H1 (cell line): ENCODE measurements around the gene CEP290. TPM values are rescaled to one million over a fixed set of nuclear protein-coding genes. Genes with fewer than 3 reads are reported as not detected.

Experiments
- CTCF ChIA-PET: fragments of 300-600 bp; sonication (Branson Sonifier 250); formaldehyde crosslinking; loops from one replicate; lab custom pipeline; 2021; ENCODE audit not compliant: partially characterized antibody; lab: Charles Lee
- POLR2A ChIA-PET: fragments of 300-600 bp; sonication (Branson Sonifier 250); formaldehyde crosslinking; loops from one replicate; lab custom pipeline; 2021; ENCODE audit warnings: inconsistent platforms; ENCODE audit not compliant: partially characterized antibody; lab: Charles Lee
- DNase-seq, 2 experiments: peaks; one replicate each; pipeline versions ENCODE4 v3.0.0 to v3.0.0-alpha.2; 2010 to 2022; ENCODE audit warnings: low spot score in 2 of 2, low read depth in 1 of 2, mixed read lengths in 1 of 2
- FAIRE-seq: peaks from 2 replicates; lab custom pipeline; 2011; peaks lifted over from hg19 to GRCh38; lab: Jason Lieb, UNC
- H2AFZ ChIP-seq: 2 replicates; pipeline ENCODE4 v1.8.1; 2012; ENCODE audit warnings: low read length, inconsistent platforms
- H2AK5ac ChIP-seq: 2 replicates; pipeline ENCODE4 v1.6.1; 2013; ENCODE audit warnings: low read depth, low read length
- H2BK120ac ChIP-seq: replicated peaks from 2 replicates; pipeline ENCODE3; 2013; ENCODE audit warnings: low read depth, low read length, inconsistent platforms
- H2BK12ac ChIP-seq: 2 replicates; pipeline ENCODE4 v1.6.1; 2013; ENCODE audit warnings: low read depth, low read length
- H2BK15ac ChIP-seq: 2 replicates; pipeline ENCODE4 v1.6.1; 2013; ENCODE audit warnings: low read length
- H2BK20ac ChIP-seq: 2 replicates; pipeline ENCODE4 v1.6.1; 2013; ENCODE audit warnings: low read length
- H2BK5ac ChIP-seq: 2 replicates; pipeline ENCODE4 v1.6.1; 2013; ENCODE audit warnings: low read depth, low read length
- H3K14ac ChIP-seq: 2 replicates; pipeline ENCODE4 v1.6.1; 2013; ENCODE audit warnings: inconsistent platforms; ENCODE audit not compliant: insufficient read length
- H3K18ac ChIP-seq: 2 replicates; pipeline ENCODE4 v1.6.1; 2013; ENCODE audit warnings: low read length; ENCODE audit errors: extremely low read depth
- H3K23ac ChIP-seq: 2 replicates; pipeline ENCODE4 v1.6.1; 2013; ENCODE audit warnings: inconsistent platforms; ENCODE audit not compliant: insufficient read length
- H3K23me2 ChIP-seq: 2 replicates; pipeline ENCODE4 v1.6.1; 2013; ENCODE audit warnings: low read depth, low read length
- H3K27ac ChIP-seq: 2 replicates; pipeline ENCODE4 v1.6.1; 2011; ENCODE audit warnings: low read depth, low read length, inconsistent platforms
- H3K27me3 ChIP-seq, 4 experiments: replicated peaks in 1 of 4; 1 replicate in 1 of 4; 2 replicates in 3 of 4; pipeline versions ENCODE4 v1.6.1 to v1.8.1; 2011 to 2013; ENCODE audit warnings: low read length in 3 of 4, mild to moderate bottlenecking in 3 of 4, inconsistent platforms in 2 of 4, mixed read lengths in 2 of 4, moderate library complexity in 1 of 4; ENCODE audit not compliant: control insufficient read depth in 3 of 4, insufficient read depth in 3 of 4; ENCODE audit errors: extremely low read depth in 1 of 4
- H3K36me3 ChIP-seq, 4 experiments: 2 replicates each; pipeline versions ENCODE4 v1.6.1 to v1.8.1; 2011 to 2013; ENCODE audit warnings: mild to moderate bottlenecking in 4 of 4, low read length in 3 of 4, moderate library complexity in 2 of 4, control low read depth in 1 of 4, inconsistent platforms in 1 of 4; ENCODE audit not compliant: insufficient read depth in 4 of 4, control insufficient read depth in 2 of 4
- H3K4ac ChIP-seq: replicated peaks from 2 replicates; pipeline ENCODE3; 2013; ENCODE audit warnings: low read length, low read depth, mixed read lengths, inconsistent platforms; ENCODE audit not compliant: insufficient read length
- H3K4me1 ChIP-seq, 4 experiments: replicated peaks in 1 of 4; 1 replicate in 1 of 4; 2 replicates in 3 of 4; pipeline versions ENCODE4 v1.6.1 to v1.8.1; 2011 to 2013; ENCODE audit warnings: low read length in 3 of 4, inconsistent platforms in 2 of 4, mixed read lengths in 1 of 4; ENCODE audit not compliant: insufficient read depth in 4 of 4, control insufficient read depth in 3 of 4
- H3K4me2 ChIP-seq, 2 experiments: 2 replicates each; pipeline versions ENCODE4 v1.6.1 to v1.8.1; 2011 to 2013; ENCODE audit warnings: low read depth in 2 of 2, low read length in 2 of 2, control low read depth in 1 of 2, inconsistent platforms in 1 of 2, mild to moderate bottlenecking in 1 of 2; ENCODE audit not compliant: insufficient read depth in 1 of 2
- H3K4me3 ChIP-seq, 4 experiments: fragments of 200-600, 300-600 bp in 1 of 4; sonication (generic), shearing (Covaris generic), sonication (Bioruptor Twin) in 1 of 4; 2 replicates each; pipeline versions ENCODE4 v1.5.1 to v1.8.1; 2011 to 2016; ENCODE audit warnings: low read length in 4 of 4, low read depth in 3 of 4, control low read depth in 2 of 4, inconsistent platforms in 2 of 4, mild to moderate bottlenecking in 2 of 4, mixed read lengths in 1 of 4, moderate library complexity in 1 of 4; ENCODE audit not compliant: insufficient read depth in 2 of 4; ENCODE audit errors: extremely low read depth in 1 of 4
- H3K56ac ChIP-seq: replicated peaks from 2 replicates; pipeline ENCODE3; 2013; ENCODE audit warnings: low read depth, mild to moderate bottlenecking, mixed read lengths, low read length, inconsistent platforms; ENCODE audit not compliant: insufficient read length
- H3K79me1 ChIP-seq: 2 replicates; pipeline ENCODE4 v1.6.1; 2013; ENCODE audit warnings: low read depth, low read length, control low read depth
- H3K79me2 ChIP-seq, 2 experiments: 2 replicates each; pipeline versions ENCODE4 v1.6.1 to v1.8.1; 2012 to 2013; ENCODE audit warnings: low read length in 2 of 2, mild to moderate bottlenecking in 2 of 2, inconsistent platforms in 1 of 2; ENCODE audit not compliant: insufficient read depth in 2 of 2, control insufficient read depth in 1 of 2
- H3K9ac ChIP-seq, 4 experiments: replicated peaks in 1 of 4; 1 replicate in 1 of 4; 2 replicates in 3 of 4; pipeline versions ENCODE4 v1.6.1 to v1.8.1; 2011 to 2013; ENCODE audit warnings: low read depth in 3 of 4, low read length in 3 of 4, control low read depth in 2 of 4, mild to moderate bottlenecking in 2 of 4, moderate library complexity in 2 of 4, inconsistent platforms in 1 of 4; ENCODE audit errors: extremely low read depth in 1 of 4
- H3K9me3 ChIP-seq, 2 experiments: 2 replicates each; pipeline versions ENCODE4 v1.6.1 to v1.8.1; 2012 to 2013; ENCODE audit warnings: mild to moderate bottlenecking in 2 of 2, moderate library complexity in 2 of 2, control low read depth in 1 of 2, inconsistent platforms in 1 of 2, low read depth in 1 of 2, low read length in 1 of 2, mixed read lengths in 1 of 2; ENCODE audit not compliant: insufficient read depth in 2 of 2
- H4K20me1 ChIP-seq, 2 experiments: replicated peaks in 1 of 2; 2 replicates each; pipeline versions ENCODE3 to v1.8.1; 2011 to 2013; ENCODE audit warnings: inconsistent platforms in 2 of 2, low read length in 2 of 2, mild to moderate bottlenecking in 1 of 2; ENCODE audit not compliant: insufficient read depth in 2 of 2, control insufficient read depth in 1 of 2
- H4K5ac ChIP-seq: 2 replicates; pipeline ENCODE4 v1.6.1; 2013; ENCODE audit warnings: low read length, low read depth, mixed read lengths, inconsistent platforms; ENCODE audit not compliant: insufficient read length
- H4K8ac ChIP-seq: 2 replicates; pipeline ENCODE4 v1.8.0; 2013; ENCODE audit warnings: mild to moderate bottlenecking, moderate library complexity, low read length, inconsistent platforms; ENCODE audit not compliant: insufficient read depth; ENCODE audit errors: extremely low read depth
- H4K91ac ChIP-seq: replicated peaks from 2 replicates; pipeline ENCODE3; 2013; ENCODE audit warnings: low read length, mixed read lengths, inconsistent platforms; ENCODE audit not compliant: insufficient read length
- BACH1 ChIP-seq: IDR thresholded peaks from 2 replicates; pipeline ENCODE4 v1.6.1; 2012; ENCODE audit warnings: low read length, improper control_type of control experiment
- CBX5 ChIP-seq: fragments of 300-800, 300-1000 bp; sonication (generic); IDR thresholded peaks from 2 replicates; pipeline ENCODE4 v1.7.1; 2016; ENCODE audit warnings: antibody characterized with exemption, low read length, low read depth
- CBX8 ChIP-seq: fragments of 300-800, 300-1000 bp; sonication (generic); IDR thresholded peaks from 2 replicates; pipeline ENCODE4 v1.7.1; 2016; ENCODE audit warnings: low read depth, low read length, borderline replicate concordance
- CEBPB ChIP-seq: IDR thresholded peaks from 2 replicates; pipeline ENCODE4 v1.6.1; 2012; ENCODE audit warnings: low read depth, low read length
- KDM4A ChIP-seq: IDR thresholded peaks from one replicate; pipeline ENCODE4 v1.7.1; 2012; ENCODE audit warnings: low read depth, mild to moderate bottlenecking, moderate library complexity, low read length, inconsistent platforms; ENCODE audit not compliant: severe bottlenecking
- SIX5 ChIP-seq: IDR thresholded peaks from 2 replicates; pipeline ENCODE4 v1.6.1; 2011; ENCODE audit warnings: mild to moderate bottlenecking, low read depth, low read length
- SP4 ChIP-seq: IDR thresholded peaks from 2 replicates; pipeline ENCODE4 v1.6.1; 2012; ENCODE audit warnings: low read length, inconsistent platforms
- TCF12 ChIP-seq: IDR thresholded peaks from 2 replicates; pipeline ENCODE4 v1.6.1; 2011; ENCODE audit warnings: low read depth, mild to moderate bottlenecking, low read length
- ZNF274 ChIP-seq: IDR thresholded peaks from 2 replicates; pipeline ENCODE4 v1.7.0; 2012; ENCODE audit warnings: low read length, borderline replicate concordance; ENCODE audit errors: extremely low read depth
- WGBS, 2 experiments: shearing (Covaris generic) in 1 of 2; methylation state at CpG; one replicate each; pipeline versions ENCODE4 v1.1.6 to v1.1.7; 2013 to 2015; ENCODE audit warnings: low lambda C conversion rate in 2 of 2, mixed read lengths in 2 of 2, inconsistent platforms in 1 of 2, low coverage in 1 of 2, missing lambda C conversion rate in 1 of 2; ENCODE audit not compliant: insufficient replicate concordance in 2 of 2, insufficient coverage in 1 of 2, insufficient read length in 1 of 2; ENCODE audit errors: extremely low coverage in 1 of 2, missing lambda C conversion rate in 1 of 2; 5-methylcytosine and 5-hydroxymethylcytosine counted together
- polyA plus RNA-seq, 7 experiments: library from polyadenylated mRNA; depleted of rRNA in 3 of 7; stranded (reverse) in 5 of 7; unstranded in 2 of 7; fragments of >200 nt in 5 of 7; fragments of 200-250 nt in 2 of 7; gene quantifications; 1 replicate in 5 of 7; 2 replicates in 1 of 7; 4 replicates in 1 of 7; pipeline versions ENCODE4 v1.2.1 to v1.2.3, GENCODE V29; 2011 to 2013; ENCODE audit warnings: missing spikeins in 2 of 7, mixed read lengths in 2 of 7
- total RNA-seq: library from RNA; stranded (reverse); fragmentation: NEBNext Ultra II Directional; extraction: Animal tissue kit (Norgen Biotek cat#: 25700); gene quantifications from 2 replicates; pipeline ENCODE4 v1.2.1, GENCODE V29; 2021
- TF ChIP-seq, protein P1 (sequence below): IDR thresholded peaks from 2 replicates; pipeline ENCODE4 v1.6.1; 2012; ENCODE audit warnings: inconsistent platforms

Gene CEP290
- total and polyA plus RNA-seq, 2 of the 8 experiments (the other 6 are each of a cell fraction or from before 2014, with no cell fraction given), result 2.1 to 5.9 TPM

DNA sequence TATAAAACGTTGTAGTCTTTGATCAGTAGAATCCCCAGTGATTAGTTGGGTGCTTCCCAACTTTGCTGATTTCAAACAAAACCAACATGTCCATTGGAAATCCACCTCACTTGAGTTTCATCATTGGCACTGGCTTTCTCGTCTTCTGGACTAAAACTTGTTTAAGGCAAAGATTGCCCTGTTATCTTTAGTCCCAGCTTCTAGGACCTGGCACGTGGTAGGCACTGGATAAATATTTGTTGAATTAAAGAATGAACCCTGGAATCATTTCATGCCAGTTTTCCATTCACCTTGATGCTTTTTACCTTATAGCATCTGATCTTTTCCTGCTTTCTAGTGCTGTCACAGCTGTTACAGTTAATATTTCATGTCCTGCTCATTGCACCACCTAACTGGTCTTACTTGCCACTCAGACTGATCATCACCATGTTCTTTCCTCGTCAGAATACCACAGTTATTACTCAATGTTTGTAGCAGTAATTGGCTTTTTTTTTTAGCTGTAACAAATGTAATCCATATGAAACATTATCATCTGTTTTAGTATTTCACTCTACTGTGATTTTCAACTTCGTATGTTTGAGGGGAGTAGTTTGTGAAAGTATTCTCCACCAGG, 105.4 kb downstream of the CEP290 start:
- TF ChIP-seq, protein P1, sequence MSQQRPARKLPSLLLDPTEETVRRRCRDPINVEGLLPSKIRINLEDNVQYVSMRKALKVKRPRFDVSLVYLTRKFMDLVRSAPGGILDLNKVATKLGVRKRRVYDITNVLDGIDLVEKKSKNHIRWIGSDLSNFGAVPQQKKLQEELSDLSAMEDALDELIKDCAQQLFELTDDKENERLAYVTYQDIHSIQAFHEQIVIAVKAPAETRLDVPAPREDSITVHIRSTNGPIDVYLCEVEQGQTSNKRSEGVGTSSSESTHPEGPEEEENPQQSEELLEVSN, result no peak
- no peak for TF ChIP-seq KDM4A
- no peak for TF ChIP-seq TCF12
- TF ChIP-seq CEBPB, result no peak
- TF ChIP-seq BACH1, result no peak
- TF ChIP-seq CBX5, result no peak
- no peak for TF ChIP-seq ZNF274
- TF ChIP-seq CBX8, result no peak
- TF ChIP-seq SP4, result no peak
- TF ChIP-seq SIX5, result no peak
- no peak overlapping the region for H3K18ac ChIP-seq
- H2AK5ac ChIP-seq, result no peak overlapping the region
- no peaks in the 10 kb centered on the region for H3K79me1 ChIP-seq
- no peak overlapping the region for H4K5ac ChIP-seq
- H2BK15ac ChIP-seq, result no peak overlapping the region
- ChIA-PET POLR2A (no interaction called here), CTCF (interaction anchor here (0.9 kb wide), 1 partner anchor 15 kb away, joined by 3 read pairs; no protein-coding TSS in a partner anchor)
- H2BK120ac ChIP-seq, result no peak overlapping the region
- peaks cover 0 to 3% (median under 1%) of the 10 kb centered on the region in 4 experiments; a peak in 2 of 7 replicates for H3K4me1 ChIP-seq
- peaks cover 0 to 1% of the 10 kb centered on the region in 2 experiments for H4K20me1 ChIP-seq
- H4K91ac ChIP-seq, result no peak overlapping the region
- no peak overlapping the region for H3K4ac ChIP-seq
- peaks cover 0 to 58% of the 10 kb centered on the region in 2 experiments; a peak in 3 of 4 replicates for H3K79me2 ChIP-seq
- DNase-seq, result no peak
- H3K4me2 ChIP-seq, result peak overlapping the region; percentile 72 to 83
- FAIRE-seq, result no peak
- H2BK5ac ChIP-seq, result no peak overlapping the region
- no peak overlapping the region for H2BK12ac ChIP-seq
- no peak overlapping the region for H3K27ac ChIP-seq
- no peak overlapping the region for H2BK20ac ChIP-seq
- no peaks in the 10 kb centered on the region for H3K23me2 ChIP-seq
- H3K36me3 ChIP-seq, result no peaks in the 10 kb centered on the region; a peak in 1 of 8 replicates
- H3K56ac ChIP-seq, result no peak overlapping the region
- H3K9me3 ChIP-seq, result no peaks in the 10 kb centered on the region
- no peak overlapping the region for H3K9ac ChIP-seq
- no peak overlapping the region for H2AFZ ChIP-seq
- 64% methylated on average over 5 of the region's 5 CpGs; no CpG with 5 or more reads in 1 of the 2 experiments for WGBS, 2 experiments
- peak overlapping the region; percentile 84 to 94 (median 89); a peak in 7 of 8 replicates for H3K4me3 ChIP-seq
- no peak overlapping the region for H3K23ac ChIP-seq
- H4K8ac ChIP-seq, result no peak overlapping the region
- H3K27me3 ChIP-seq, result no peaks in the 10 kb centered on the region
- no peak overlapping the region for H3K14ac ChIP-seq
